ENCODE results near the gene TIAL1.
A peak's percentile ranks its signal among the peaks of the same experiment; 100 is the strongest.
"Not testable (repeated sequence)": the region's sequence is repeated elsewhere in the genome, so short reads cannot be mapped to it uniquely, and the experiment has no call there.

TIAL1 gene

GRCh38 chr10:119549247-119549999, 47.3 kb downstream of the TIAL1 start:
- no peak for DNase-seq (ENCODE audit: low spot score)

- DNase-seq (ENCODE audit: low spot score), result no peak
Observed at GRCh38 chr10:119546009-119546408, 50.8 kb downstream of the TIAL1 start.

- DNase-seq (ENCODE audit: low spot score), result no peak
Observed at GRCh38 chr10:119545310-119545709, 51.5 kb downstream of the TIAL1 start.

DNA sequence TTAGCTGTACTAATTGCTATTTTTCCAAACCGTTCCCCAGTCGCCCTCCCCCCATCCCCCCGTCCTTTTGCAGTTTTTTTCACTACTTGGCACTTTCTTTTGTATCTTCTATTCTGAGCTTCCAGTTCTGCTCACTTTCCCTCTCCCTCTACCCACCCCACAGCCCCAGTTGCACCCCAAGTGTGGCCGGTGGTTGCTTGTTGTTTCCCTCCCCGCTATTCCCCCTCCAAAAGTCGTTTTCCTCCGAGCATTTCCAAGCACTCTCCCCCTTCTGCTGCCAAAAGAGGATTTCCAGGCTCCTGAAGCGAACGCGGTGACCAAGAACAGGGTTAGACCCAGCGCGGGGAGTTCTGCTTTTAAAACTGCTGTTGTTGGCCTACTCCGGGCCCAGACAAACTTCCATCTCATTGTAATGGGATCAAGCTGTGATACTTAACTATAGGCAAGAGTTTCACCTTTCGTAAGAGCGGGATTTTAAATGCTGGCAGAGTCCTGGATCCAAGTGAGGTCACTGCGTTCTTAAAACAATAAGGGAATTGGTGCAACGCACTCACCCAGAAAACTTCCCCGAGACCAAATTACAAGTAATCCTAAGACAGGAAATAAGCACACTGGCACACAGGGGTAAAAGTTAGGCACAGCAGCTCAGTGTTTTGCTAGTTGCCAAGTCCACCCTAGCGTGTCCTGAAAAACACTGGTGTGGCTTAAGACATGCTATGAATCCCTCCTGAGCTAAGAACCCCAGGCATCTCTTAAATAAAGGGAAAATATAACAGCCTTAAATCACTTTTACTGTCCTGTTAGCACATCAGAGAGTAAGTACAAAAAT, 52.7 kb downstream of the TIAL1 start:
- DNase-seq (ENCODE audit: low spot score), result peak; percentile 30

GRCh38 chr10:119542988-119543813, 53.6 kb downstream of the TIAL1 start:
- no peak for DNase-seq (ENCODE audit: low spot score)

- peak; percentile 29 for DNase-seq (ENCODE audit: low spot score)
Observed at GRCh38 chr10:119542357-119542987, 54.3 kb downstream of the TIAL1 start, which contains the start of gene RGS10. TSS of gene RGS10 (minus strand) at chr10:119542719. CDS start at chr10:119542638, 81 bp downstream.

GRCh38 chr10:119541459-119542356, 55.1 kb downstream of the TIAL1 start:
- DNase-seq (ENCODE audit: low spot score), result no peak

DNA sequence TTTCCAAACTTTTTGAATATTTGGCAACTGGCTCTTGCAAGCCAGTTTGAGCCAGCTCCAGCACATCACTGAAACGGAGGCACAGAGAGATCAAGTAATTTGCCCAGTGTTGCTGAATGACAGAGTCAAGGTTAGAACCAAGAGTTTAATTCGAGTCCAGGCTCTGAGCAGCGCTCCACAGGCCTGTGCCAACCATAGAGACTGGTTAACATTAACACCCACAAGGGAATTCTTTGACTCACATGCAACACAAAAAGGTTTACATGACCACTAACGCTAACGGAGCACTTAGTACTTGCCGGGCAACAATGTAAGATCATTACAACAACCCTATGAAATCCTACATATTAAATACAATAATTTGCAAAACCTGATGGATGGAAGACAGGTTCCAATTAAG, 55.7 kb downstream of the TIAL1 start:
- no peak for DNase-seq (ENCODE audit: low spot score)

DNA sequence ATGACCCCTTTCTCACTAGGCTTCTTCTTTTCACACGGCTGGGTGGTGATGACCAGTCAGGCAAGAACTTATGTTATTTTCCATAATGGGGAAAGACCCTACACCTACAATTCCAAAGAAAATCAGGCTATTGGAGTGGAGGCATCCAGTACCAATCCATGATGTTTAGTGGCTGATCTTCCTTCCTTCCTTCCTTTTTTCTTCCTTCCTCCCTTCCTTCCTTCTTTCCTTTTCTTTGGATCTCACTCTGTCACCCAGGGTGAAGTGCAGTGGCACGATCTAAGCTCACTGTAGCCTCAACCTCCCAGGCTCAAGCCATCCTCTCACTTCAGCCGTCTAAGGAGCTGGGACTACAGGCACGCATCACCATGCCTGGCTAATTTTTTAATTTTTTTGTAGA, 56.7 kb downstream of the TIAL1 start:
- no peak for DNase-seq (ENCODE audit: low spot score)

DNA sequence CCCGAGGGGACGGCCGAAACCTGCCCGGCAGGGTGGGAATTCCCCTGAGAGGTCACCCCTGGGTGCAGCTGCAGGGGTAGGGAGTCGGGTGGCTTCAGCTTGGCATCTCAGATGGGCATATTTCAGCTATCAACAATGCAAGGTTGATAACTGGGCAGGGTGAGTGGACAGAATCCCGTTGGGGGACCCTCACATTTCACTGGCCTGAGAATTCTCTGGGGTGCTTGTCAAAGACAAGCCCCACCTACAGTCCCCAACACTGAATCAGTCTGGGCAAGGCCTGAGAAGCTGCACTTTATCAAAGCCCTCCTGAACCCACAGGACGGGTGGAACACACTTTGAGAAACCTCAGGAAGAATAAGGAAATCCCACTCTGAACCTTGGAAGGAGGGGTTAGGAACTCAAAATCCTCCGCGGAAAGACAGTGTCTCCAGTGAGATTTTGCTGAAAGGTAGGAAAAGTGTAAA, 57.4 kb downstream of the TIAL1 start:
- DNase-seq (ENCODE audit: low spot score), result no peak

DNA sequence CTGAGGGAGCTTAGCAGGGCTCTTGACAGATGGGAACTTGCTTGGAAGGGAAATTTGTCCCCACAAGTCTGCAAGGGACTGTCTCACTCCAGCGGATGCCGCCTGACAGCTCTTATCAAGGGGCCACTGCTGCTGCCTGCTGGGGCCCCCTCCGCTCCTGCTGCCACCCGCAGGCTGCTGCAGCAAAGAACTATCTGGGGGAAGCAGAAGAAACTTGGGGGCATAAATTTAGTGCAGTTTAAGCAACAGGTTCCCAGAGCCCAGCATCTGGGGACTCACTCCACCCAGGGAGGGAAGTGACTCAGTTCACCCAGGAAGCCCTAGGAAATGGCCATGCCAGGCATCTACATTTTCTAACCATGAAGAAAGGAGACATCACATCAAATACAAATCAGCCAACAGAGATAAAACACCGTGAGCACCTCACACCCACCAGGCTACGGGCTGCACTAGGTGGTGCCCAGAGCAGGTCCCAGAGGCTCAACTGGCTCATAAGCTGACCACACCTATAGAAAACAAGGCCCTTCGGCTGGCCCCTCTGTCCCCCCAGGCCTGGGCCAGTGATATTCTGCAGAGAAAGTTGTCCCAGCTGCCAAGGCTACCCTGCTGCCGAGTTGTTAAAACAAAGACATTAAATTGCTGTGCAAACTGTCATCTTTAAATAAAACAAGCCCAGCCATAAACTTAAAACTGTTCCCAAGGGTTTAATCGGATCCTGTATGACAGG, 58.0 kb downstream of the TIAL1 start:
- DNase-seq (ENCODE audit: low spot score), result no peak

GRCh38 chr10:119537953-119538630, 58.7 kb downstream of the TIAL1 start:
- no peak for DNase-seq (ENCODE audit: low spot score)

DNA sequence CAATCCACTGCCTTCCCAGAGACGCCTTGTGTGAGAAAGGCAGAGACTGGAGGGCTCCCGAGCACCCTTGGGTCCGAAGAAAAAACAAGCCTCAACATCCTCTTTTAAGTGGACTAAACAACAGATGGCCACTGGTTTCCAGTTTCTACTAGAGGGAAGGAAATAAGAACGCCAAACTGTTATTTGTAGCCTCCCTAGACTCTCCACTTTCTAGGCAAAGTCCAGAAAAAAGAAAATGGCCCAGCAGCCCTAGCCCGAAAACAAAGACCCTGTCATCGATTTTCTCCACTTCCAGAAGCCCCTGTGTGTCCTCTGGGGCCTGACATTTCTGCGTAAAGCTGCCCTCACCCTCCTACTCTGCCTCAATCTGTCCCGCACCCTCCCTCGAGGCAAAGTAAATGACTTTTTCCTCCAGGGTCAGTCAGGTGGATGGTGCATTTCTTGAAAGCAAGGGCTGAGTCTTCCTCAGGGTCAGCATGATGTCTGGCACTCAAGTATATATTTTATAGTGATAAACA, 60.2 kb downstream of the TIAL1 start:
- DNase-seq (ENCODE audit: low spot score), result no peak

DNA sequence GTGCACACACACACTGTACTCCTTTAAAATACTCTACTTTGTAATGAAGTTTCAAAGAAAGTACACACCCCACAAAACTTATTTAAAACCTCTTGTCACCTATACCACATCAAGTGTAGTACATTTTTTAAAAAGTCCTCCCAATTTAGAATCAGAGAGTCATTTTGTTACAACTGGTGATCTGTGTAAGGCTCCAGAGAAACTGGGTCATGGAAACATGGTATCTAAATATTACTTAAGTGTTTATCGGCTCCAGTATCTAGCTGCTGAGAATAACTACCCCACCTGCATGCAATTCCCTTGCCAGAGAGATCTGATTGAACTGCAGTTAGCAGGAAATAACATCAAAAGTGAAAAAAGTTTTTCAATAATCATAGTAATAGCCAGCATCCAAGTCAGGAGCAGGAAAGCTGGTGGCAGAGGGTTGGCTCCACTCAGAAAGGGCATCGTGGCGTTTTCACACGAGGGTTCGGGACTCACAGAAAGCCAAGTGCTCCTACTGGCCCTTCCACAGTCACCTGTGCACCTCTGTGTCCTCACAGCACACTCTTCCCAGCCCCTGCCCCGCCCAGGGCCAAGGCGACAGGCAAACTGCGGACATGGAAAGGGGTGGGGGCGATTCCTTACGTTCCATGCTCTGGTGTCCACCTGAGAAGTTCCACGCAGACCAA, 60.8 kb downstream of the TIAL1 start:
- no peak for DNase-seq (ENCODE audit: low spot score)

DNA sequence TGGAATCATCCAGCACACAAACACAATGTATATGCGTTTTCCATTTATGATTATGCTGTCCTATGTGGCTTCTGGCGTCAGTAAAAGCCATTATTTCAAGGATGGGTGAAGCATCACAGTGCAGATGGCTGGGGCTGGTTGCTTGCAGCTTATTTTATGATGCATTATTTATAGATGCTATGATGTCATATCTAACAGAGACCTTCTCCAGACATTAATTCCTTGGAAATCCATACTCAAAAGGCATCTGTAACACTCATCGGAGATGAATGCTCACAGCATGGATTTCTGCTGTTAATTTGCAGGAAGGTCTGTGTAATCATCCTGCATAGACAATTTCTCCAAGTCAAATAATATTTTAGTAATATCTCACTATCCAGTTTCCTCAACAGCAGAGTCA, 61.5 kb downstream of the TIAL1 start:
- DNase-seq (ENCODE audit: low spot score), result no peak

DNA sequence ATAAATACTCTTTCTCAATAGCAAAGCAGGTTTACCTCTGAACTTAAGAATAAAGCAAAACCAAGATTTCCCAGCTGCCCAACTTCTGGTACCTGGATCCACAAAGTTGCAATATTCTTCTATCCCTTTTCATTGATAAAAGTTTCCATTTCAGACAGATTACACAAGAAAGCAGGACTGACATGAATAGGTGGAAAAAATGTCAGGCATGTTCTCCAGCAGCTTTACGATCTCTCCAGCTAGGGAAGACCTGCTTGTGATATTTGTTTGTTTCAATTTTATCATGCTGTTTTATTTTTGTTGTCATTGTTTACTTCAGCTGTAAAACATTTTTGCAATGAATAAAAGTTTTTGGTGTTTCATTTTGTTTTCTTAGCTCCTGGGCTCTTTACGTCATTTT, 63.3 kb downstream of the TIAL1 start:
- no peak for DNase-seq (ENCODE audit: low spot score)

GRCh38 chr10:119532791-119533190, 64.0 kb downstream of the TIAL1 start:
- not testable (repeated sequence) for DNase-seq (ENCODE audit: low spot score)

DNA sequence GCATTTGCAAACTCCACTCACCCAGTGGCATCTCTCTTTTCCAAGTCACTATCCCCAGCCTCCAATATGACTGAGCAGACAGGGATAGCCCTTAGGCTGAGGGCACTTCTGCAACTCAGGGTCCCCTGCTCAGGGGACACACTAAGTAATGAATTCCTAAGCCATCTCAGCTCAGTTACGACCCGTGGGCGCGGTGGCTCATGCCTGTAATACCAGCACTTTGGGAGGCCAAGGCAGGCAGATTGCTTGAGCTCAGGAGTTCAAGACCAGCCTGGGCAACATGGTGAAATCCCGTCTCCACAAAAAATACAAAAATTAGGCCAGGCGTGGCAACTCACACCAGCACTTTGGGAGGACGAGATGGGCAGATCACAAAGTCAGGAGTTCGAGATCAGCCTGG, 64.5 kb downstream of the TIAL1 start:
- DNase-seq (ENCODE audit: low spot score), result not testable (repeated sequence)

GRCh38 chr10:119531067-119531466, 65.7 kb downstream of the TIAL1 start:
- DNase-seq (ENCODE audit: low spot score), result no peak
